ENCODE data around the gene NTM.

Gene NTM

GRCh38 chr11:131583421-131583820 lies 213.0 kb downstream of the NTM start:
- DNase-seq (ENCODE audit: insufficient read length, low spot score), result no peak
- no peak for TF ChIP-seq CTCF (IDR thresholded peaks at IDR 0.05; ENCODE audit: insufficient read depth, missing control alignments)
- FAIRE-seq, result no peak

- FAIRE-seq (no peak), DNase-seq (ENCODE audit: insufficient read length, low spot score) (no peak)
- no peak for TF ChIP-seq CTCF (IDR thresholded peaks at IDR 0.05; ENCODE audit: insufficient read depth, missing control alignments)
Observed at GRCh38 chr11:131583938-131584337, 213.5 kb downstream of the NTM start.

- no peak for TF ChIP-seq CTCF (IDR thresholded peaks at IDR 0.05; ENCODE audit: insufficient read depth, missing control alignments)
- FAIRE-seq, result no peak
Observed at GRCh38 chr11:131584785-131585592, 214.6 kb downstream of the NTM start.

DNA sequence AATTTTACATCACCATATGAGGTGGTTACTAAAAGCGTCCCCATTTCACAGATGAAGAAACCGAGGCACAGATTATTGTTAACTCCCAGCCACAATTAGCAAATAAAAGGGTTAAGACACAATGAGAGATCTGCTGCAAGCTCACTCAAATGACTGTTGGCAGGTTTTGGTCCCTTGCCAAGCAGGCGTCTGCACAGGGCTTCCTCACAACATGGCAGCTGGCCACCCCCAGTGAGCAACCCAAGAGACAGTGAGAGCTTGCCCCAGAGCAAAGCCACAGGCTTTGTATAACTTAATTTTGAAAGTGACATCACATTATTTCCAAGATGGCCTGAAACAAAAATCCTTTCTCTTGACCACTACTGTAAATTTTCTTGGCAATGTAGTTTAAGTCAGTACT lies 217.6 kb downstream of the NTM start:
- no peak for DNase-seq (ENCODE audit: insufficient read length, low spot score)
- FAIRE-seq, result no peak
- no peak for TF ChIP-seq CTCF (IDR thresholded peaks at IDR 0.05; ENCODE audit: insufficient read depth, missing control alignments)

More at GRCh38 chr11:131584785-131585592, 214.6 kb downstream of the NTM start:
- DNase-seq (ENCODE audit: insufficient read length, low spot score), result no peak

GRCh38 chr11:131591051-131591461 lies 220.6 kb downstream of the NTM start:
- TF ChIP-seq CTCF (IDR thresholded peaks at IDR 0.05; ENCODE audit: insufficient read depth, missing control alignments), result no peak
- no peak for DNase-seq (ENCODE audit: insufficient read length, low spot score)
- FAIRE-seq, result no peak

- TF ChIP-seq CTCF (IDR thresholded peaks at IDR 0.05; ENCODE audit: insufficient read depth, missing control alignments), result no peak
- DNase-seq (ENCODE audit: insufficient read length, low spot score) (no peak), FAIRE-seq (no peak)
Observed at GRCh38 chr11:131592152-131592551, 221.7 kb downstream of the NTM start.

GRCh38 chr11:131592734-131593133 lies 222.3 kb downstream of the NTM start:
- no peak for FAIRE-seq
- DNase-seq (ENCODE audit: insufficient read length, low spot score), result no peak
- no peak for TF ChIP-seq CTCF (IDR thresholded peaks at IDR 0.05; ENCODE audit: insufficient read depth, missing control alignments)
